ENCODE measurements around the gene NDUFC2. TPM values are rescaled to one million over a fixed set of nuclear protein-coding genes. Genes with fewer than 3 reads are reported as not detected.
A peak's percentile ranks its signal among the peaks of the same experiment; 100 is the strongest.

The NDUFC2 gene
- total and polyA plus RNA-seq, 2 of the 13 experiments (the other 11 are each of a cell fraction or from before 2014, with no cell fraction given) = 256 to 363 TPM

DNA sequence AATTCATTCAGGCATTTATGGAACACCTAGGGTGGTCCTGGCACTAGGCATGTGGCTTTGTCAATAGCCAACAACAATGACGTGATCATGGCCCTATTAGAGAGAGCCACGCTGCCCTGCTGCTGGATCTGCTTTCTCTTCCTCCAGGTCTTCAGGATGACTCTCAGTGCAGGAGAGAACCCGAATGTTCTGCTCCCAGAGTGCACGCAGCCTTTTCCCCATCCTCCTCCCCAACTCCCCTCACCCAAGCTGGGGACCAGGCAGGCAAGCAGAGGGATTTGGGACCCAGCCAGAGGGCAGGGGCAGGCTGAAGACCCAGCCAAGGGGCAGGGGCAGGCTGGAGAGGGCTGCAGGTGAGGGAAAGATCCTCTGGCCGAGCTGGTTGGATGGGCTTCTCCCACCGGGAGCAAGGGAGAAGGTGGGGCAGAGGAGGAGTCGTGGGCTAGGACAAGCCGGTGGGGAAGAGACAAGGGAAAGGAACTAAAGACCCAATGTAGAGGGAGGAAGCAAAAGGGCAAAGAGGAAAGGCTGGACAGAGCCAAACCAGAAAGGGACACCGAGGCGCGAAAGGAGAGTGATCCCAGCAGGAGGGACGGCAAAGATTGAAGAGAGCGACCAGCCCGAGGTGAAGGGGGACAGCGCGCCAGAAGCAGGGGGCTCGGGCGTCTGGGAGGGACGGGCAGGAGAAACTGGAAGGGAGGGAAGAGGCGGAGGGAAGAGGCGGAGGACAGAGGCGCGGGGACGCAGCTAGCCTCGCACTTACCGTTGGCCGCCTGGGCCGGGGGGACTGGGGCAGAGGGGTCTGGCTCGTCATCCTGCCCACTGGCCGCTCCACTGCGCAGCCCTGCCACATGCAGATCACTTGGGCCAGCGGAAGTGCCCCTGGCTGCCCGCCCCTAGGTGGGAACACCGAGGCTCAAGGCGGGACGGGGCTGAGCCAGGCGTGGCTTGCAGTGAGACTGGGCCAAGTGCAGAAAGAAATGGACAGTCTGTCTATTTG lies 57.0 kb downstream of the NDUFC2 start, which contains the start of gene KCTD14 (continued):
- TF ChIP-seq, protein P1, sequence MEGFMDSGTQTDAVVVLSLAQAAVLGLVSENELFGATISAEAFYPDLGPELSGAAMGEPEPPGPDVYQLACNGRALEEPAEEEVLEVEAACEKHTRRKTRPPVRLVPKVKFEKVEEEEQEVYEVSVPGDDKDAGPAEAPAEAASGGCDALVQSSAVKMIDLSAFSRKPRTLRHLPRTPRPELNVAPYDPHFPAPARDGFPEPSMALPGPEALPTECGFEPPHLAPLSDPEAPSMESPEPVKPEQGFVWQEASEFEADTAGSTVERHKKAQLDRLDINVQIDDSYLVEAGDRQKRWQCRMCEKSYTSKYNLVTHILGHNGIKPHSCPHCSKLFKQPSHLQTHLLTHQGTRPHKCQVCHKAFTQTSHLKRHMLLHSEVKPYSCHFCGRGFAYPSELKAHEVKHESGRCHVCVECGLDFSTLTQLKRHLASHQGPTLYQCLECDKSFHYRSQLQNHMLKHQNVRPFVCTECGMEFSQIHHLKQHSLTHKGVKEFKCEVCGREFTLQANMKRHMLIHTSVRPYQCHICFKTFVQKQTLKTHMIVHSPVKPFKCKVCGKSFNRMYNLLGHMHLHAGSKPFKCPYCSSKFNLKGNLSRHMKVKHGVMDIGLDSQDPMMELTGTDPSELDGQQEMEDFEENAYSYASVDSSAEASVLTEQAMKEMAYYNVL (CRISPR knock-in tag; IDR thresholded peaks at IDR 0.05; ENCODE audit: borderline replicate concordance) = 0 out of 2 replicates have a peak, but pooled peaks have one; percentile 10
- TF ChIP-seq ZNF510 (CRISPR knock-in tag; IDR thresholded peaks at IDR 0.05; ENCODE audit: low read depth) (0 out of 2 replicates have a peak, but pooled peaks have one; percentile 56), ZNF547 (CRISPR knock-in tag; IDR thresholded peaks at IDR 0.05) (peak; percentile 80; the same call in 1 of the 2 replicates), ZNF891 (CRISPR knock-in tag; IDR thresholded peaks at IDR 0.05) (peak; percentile 69; the same call in 1 of the 2 replicates), MBNL3 (CRISPR knock-in tag; conservative IDR thresholded peaks at IDR 0.05) (no peak)
- TF ChIP-seq, protein P2, sequence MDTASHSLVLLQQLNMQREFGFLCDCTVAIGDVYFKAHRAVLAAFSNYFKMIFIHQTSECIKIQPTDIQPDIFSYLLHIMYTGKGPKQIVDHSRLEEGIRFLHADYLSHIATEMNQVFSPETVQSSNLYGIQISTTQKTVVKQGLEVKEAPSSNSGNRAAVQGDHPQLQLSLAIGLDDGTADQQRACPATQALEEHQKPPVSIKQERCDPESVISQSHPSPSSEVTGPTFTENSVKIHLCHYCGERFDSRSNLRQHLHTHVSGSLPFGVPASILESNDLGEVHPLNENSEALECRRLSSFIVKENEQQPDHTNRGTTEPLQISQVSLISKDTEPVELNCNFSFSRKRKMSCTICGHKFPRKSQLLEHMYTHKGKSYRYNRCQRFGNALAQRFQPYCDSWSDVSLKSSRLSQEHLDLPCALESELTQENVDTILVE (CRISPR knock-in tag; IDR thresholded peaks at IDR 0.05) = 0 out of 2 replicates have a peak, but pooled peaks have one; percentile 22

DNA sequence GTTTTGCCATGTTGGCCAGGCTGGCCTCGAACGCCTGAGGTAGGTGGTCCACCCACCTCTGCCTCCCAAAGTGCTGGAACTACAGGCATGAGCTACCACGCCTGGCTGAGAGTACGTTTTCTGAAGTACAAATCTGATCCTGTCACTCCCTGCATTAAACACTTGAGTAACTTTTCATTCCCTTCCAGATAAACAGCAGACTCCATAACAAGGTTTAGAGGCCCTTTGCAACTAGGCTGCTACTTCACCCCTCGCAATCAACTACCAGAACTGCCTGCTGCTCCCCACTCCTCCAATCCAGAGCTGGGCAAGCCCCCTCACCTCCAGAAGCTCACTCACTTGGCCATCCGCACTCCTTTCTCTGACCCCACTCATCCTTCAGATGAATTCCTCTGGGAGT lies 58.1 kb downstream of the NDUFC2 start:
- peaks cover 48% of the 10 kb centered on the region for H3K4me1 ChIP-seq (ENCODE audit: insufficient read depth, low read length)
- BruUV-seq (replicated peaks) = no TSS peak
- no peak for FAIRE-seq
- DNase-seq (ENCODE audit: low spot score) = no peak
- H3K79me2 ChIP-seq (ENCODE audit: insufficient read depth, low read length) = no peaks in the 10 kb centered on the region
- no peak overlapping the region for H2AFZ ChIP-seq (ENCODE audit: low read length)
- in situ Hi-C loops (cut with HindIII; ENCODE audit: extremely low pct_ligation_motif_present, low pct_unique_long_range_greater_than_20kb) = no loop called here
- H4K20me1 ChIP-seq (ENCODE audit: insufficient read depth, low read length) = no peaks in the 10 kb centered on the region
- peaks cover 0 to 3% of the 10 kb centered on the region in 2 experiments; a peak in 2 of 5 replicates for H3K36me3 ChIP-seq (replicated peaks in 1 of 2; ENCODE audit: control insufficient read depth in 1 of 2, insufficient read depth in 2 of 2, low read length in 2 of 2)
- ATAC-seq = no peak
- TF ChIP-seq PTBP1 (IDR thresholded peaks at IDR 0.05; ENCODE audit: low read depth, low read length, poor library complexity, severe bottlenecking) = no peak
- TF ChIP-seq ZNF775 (CRISPR knock-in tag; IDR thresholded peaks at IDR 0.05; ENCODE audit: borderline replicate concordance) = no peak
- TF ChIP-seq KLF13 (CRISPR knock-in tag; IDR thresholded peaks at IDR 0.05) = no peak
- no peak for TF ChIP-seq POLR2AphosphoS5 (IDR thresholded peaks at IDR 0.05; ENCODE audit: low read depth, low read length)
- TF ChIP-seq SAFB2 (CRISPR knock-in tag; IDR thresholded peaks at IDR 0.05; ENCODE audit: borderline replicate concordance, low read depth) = no peak
- no peak for TF ChIP-seq SNAI1 (CRISPR knock-in tag; IDR thresholded peaks at IDR 0.05; ENCODE audit: borderline replicate concordance)
- TF ChIP-seq SIX1 (CRISPR knock-in tag; IDR thresholded peaks at IDR 0.05; ENCODE audit: borderline replicate concordance) = no peak
- TF ChIP-seq, protein P3, sequence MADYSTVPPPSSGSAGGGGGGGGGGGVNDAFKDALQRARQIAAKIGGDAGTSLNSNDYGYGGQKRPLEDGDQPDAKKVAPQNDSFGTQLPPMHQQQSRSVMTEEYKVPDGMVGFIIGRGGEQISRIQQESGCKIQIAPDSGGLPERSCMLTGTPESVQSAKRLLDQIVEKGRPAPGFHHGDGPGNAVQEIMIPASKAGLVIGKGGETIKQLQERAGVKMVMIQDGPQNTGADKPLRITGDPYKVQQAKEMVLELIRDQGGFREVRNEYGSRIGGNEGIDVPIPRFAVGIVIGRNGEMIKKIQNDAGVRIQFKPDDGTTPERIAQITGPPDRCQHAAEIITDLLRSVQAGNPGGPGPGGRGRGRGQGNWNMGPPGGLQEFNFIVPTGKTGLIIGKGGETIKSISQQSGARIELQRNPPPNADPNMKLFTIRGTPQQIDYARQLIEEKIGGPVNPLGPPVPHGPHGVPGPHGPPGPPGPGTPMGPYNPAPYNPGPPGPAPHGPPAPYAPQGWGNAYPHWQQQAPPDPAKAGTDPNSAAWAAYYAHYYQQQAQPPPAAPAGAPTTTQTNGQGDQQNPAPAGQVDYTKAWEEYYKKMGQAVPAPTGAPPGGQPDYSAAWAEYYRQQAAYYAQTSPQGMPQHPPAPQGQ (CRISPR knock-in tag; IDR thresholded peaks at IDR 0.05; ENCODE audit: borderline replicate concordance) = no peak
- peak overlapping the region; percentile 63 for H3K27ac ChIP-seq (ENCODE audit: extremely low read length, insufficient read depth, low read length)
- no peaks in the 10 kb centered on the region for H3K9me3 ChIP-seq (ENCODE audit: low read length)
- peak overlapping the region in 1 of 3 experiments; percentile 79; a peak in 1 of 6 replicates for H3K4me3 ChIP-seq (replicated peaks in 1 of 3; ENCODE audit: insufficient read depth in 1 of 3, low read depth in 2 of 3, low read length in 3 of 3)
- peak overlapping the region; percentile 74; the same call in 1 of the 2 replicates for H3K9ac ChIP-seq (ENCODE audit: insufficient read depth, low read depth, low read length)
- peak overlapping the region; percentile 82 for H3K4me2 ChIP-seq (ENCODE audit: low read depth, low read length)
- WGBS (ENCODE audit: low lambda C conversion rate) = 95% methylated on average over 5 of the region's 6 CpGs
- intact Hi-C loops (cut with micrococcal nuclease; ENCODE audit: unreplicated experiment) = no loop called here
- H3K27me3 ChIP-seq (ENCODE audit: control insufficient read depth in 1 of 2, insufficient read depth in 2 of 2, low read length in 2 of 2) = no peaks in the 10 kb centered on the region
- CTCF ChIA-PET (ENCODE audit: low intra/inter-chr PET ratio, low total read pairs) = no interaction called here
- POLR2A ChIA-PET = interaction anchor here (1.0 to 4.8 kb wide), 4 partner anchors 10 to 56 kb away, joined by 3 to 27 read pairs (median 8); partner anchors contain the start of gene INTS4
